K562 (cell line): Measurements from ENCODE around the gene SLC13A4. TPM values are rescaled to one million over a fixed set of nuclear protein-coding genes. Genes with fewer than 3 reads are reported as not detected.

Experiments
- BCOR ChIP-seq: fragments of 450-650 bp; IDR thresholded peaks from 2 replicates; pipeline ENCODE4 v1.6.1; 2016
- CEBPB ChIP-seq: fragments of 450-650 bp; IDR thresholded peaks from 2 replicates; pipeline ENCODE4 v1.6.1; 2016; ENCODE audit warnings: missing genetic modification characterization, missing compliant biosample characterization
- CREM ChIP-seq: IDR thresholded peaks from 2 replicates; pipeline ENCODE4 v1.6.1; 2014; ENCODE audit warnings: antibody characterized with exemption, low read depth
- CXXC5 ChIP-seq: fragments of 250-450 bp; sonication (Bioruptor Pico); IDR thresholded peaks from 2 replicates; pipeline ENCODE4 v1.8.0; 2022; ENCODE audit warnings: inconsistent platforms, mild to moderate bottlenecking, moderate library complexity
- ELF1 ChIP-seq: fragments of 200-800 bp; sonication (Bioruptor generic); IDR thresholded peaks from 2 replicates; pipeline ENCODE4 v1.6.1; 2016; ENCODE audit warnings: missing genetic modification characterization, missing compliant biosample characterization
- JUND ChIP-seq, 2 experiments: IDR thresholded peaks; 2 replicates in 1 of 2; 3 replicates in 1 of 2; pipeline ENCODE4 v1.6.1; 2011; ENCODE audit warnings: borderline replicate concordance in 2 of 2, low read depth in 2 of 2, low read length in 2 of 2, improper control_type of control experiment in 1 of 2, missing biosample characterization in 1 of 2, missing genetic modification characterization in 1 of 2, missing genetic modification reagents in 1 of 2
- KDM4B ChIP-seq, 2 experiments: fragments of 450-650 bp in 1 of 2; sonication (generic) in 1 of 2; IDR thresholded peaks; 2 replicates each; pipeline ENCODE4 v1.6.1; 2016 to 2017; ENCODE audit warnings: borderline replicate concordance in 2 of 2, antibody characterized with exemption in 1 of 2, low read depth in 1 of 2, mild to moderate bottlenecking in 1 of 2
- L3MBTL2 ChIP-seq: fragments of 450-650 bp; IDR thresholded peaks from 2 replicates; pipeline ENCODE4 v1.6.1; 2016; ENCODE audit warnings: mild to moderate bottlenecking, moderate library complexity
- MAZ ChIP-seq, 2 experiments: fragments of 450-650 bp in 1 of 2; sonication (generic) in 1 of 2; formaldehyde crosslinking; IDR thresholded peaks in 1 of 2; conservative IDR thresholded peaks in 1 of 2; 2 replicates each; pipeline versions ENCODE4 v1.4.0 to v1.5.0; 2020; ENCODE audit warnings: mild to moderate bottlenecking in 1 of 2, missing genetic modification reagents in 1 of 2
- MCM7 ChIP-seq, 2 experiments: fragments of 450-650 bp; IDR thresholded peaks; 2 replicates each; pipeline ENCODE4 v1.6.1; 2016 to 2018
- PCBP1 ChIP-seq: fragments of 200-400 bp; formaldehyde crosslinking; IDR thresholded peaks from 2 replicates; pipeline ENCODE4 v1.6.1; 2018; ENCODE audit warnings: mild to moderate bottlenecking, low read depth, low read length; ENCODE audit not compliant: poor library complexity, severe bottlenecking
- ZNF766 ChIP-seq: fragments of 200-800 bp; sonication (Bioruptor generic); conservative IDR thresholded peaks from 2 replicates; pipeline ENCODE4 v1.6.1; 2016; ENCODE audit warnings: missing genetic modification characterization, missing compliant biosample characterization
- polyA plus RNA-seq, 8 experiments: library from polyadenylated mRNA; depleted of rRNA in 4 of 8; stranded (reverse) in 5 of 8; unstranded in 3 of 8; fragments of >200 nt; fragmentation: Nextera tagmentation in 2 of 8; fragmentation: Illumina TruSeq in 1 of 8; extraction: Ambion mirVana in 2 of 8; extraction: Trizol in 1 of 8; gene quantifications; 2 replicates each; pipeline versions ENCODE4 v1.2.1 to v1.2.3, GENCODE V29; 2011 to 2014; ENCODE audit warnings: inconsistent platforms in 1 of 8, missing spikeins in 1 of 8
- total RNA-seq, 7 experiments: library from RNA; depleted of rRNA in 6 of 7; stranded (reverse); fragments of >200 nt in 6 of 7; fragmentation: Illumina TruSeq in 2 of 7; extraction: Trizol in 2 of 7; gene quantifications; 2 replicates each; pipeline versions ENCODE4 v1.2.1 to v1.2.3, GENCODE V29; 2011 to 2021; ENCODE audit warnings: low replicate concordance in 1 of 7
- TF ChIP-seq, protein P1 (sequence below): sonication (generic); formaldehyde crosslinking; IDR thresholded peaks from 2 replicates; pipeline ENCODE4 v1.8.0; 2022; ENCODE audit warnings: missing genetic modification reagents, mild to moderate bottlenecking, borderline replicate concordance
- TF ChIP-seq, protein P2 (sequence below): conservative IDR thresholded peaks from 2 replicates; pipeline ENCODE4 v1.6.1; 2011; ENCODE audit warnings: low read depth, mild to moderate bottlenecking, low read length; ENCODE audit not compliant: control insufficient read depth
- TF ChIP-seq, protein P3 (sequence below): fragments of 250-450 bp; sonication (Bioruptor Pico); IDR thresholded peaks from 2 replicates; pipeline ENCODE4 v1.5.0; 2020; ENCODE audit warnings: mild to moderate bottlenecking
- TF ChIP-seq, protein P4 (sequence below), 2 experiments: IDR thresholded peaks; 2 replicates each; pipeline ENCODE4 v1.6.1; 2011; ENCODE audit warnings: borderline replicate concordance in 1 of 2, control low read depth in 1 of 2, low read depth in 1 of 2, low read length in 1 of 2, mild to moderate bottlenecking in 1 of 2, mixed read lengths in 1 of 2, moderate library complexity in 1 of 2; ENCODE audit not compliant: insufficient read depth in 1 of 2, insufficient read length in 1 of 2, poor library complexity in 1 of 2, severe bottlenecking in 1 of 2; ENCODE audit errors: extremely low read depth in 1 of 2

SLC13A4 gene
- total and polyA plus RNA-seq, 9 of the 15 experiments (the other 6 are each of a cell fraction or from before 2014, with no cell fraction given) = 0.11 to 1.0 (median 0.36) TPM

DNA sequence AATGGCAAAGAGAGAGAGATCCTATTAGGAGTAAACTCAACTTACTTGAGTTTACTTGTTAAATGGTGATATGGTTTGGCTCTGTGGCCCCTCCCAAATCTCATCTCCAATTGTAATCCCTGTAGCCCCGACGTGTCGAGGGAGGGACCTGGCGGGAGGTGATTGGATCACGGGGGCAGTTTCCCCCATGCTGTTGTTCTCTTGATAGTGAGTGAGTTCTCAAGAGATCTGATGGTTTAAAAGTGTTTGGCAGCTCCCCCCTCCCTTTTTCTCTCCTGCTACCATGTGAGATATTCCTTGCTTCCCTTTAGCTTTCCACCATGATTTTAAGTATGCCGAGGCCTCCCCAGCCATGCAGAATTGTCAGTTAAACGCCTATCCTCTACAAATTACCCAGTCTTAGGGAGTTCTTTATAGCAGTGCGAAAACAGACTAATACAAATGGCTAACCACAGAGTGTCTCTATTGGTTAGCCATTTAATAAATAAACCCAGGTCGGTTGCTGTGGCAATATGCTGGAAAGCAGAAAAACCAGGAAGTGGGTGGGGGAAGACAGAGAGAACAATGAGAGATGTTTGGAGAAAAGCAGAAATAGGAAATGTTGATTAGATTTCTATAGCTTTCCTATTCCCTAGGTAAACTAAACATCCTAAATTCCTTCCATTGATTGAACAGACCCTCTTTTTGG lies 68.7 kb downstream of the SLC13A4 start (continued):
- TF ChIP-seq ZNF766 (CRISPR knock-in tag) = peak; percentile 66; the same call in 1 of the 2 replicates
- TF ChIP-seq, protein P1, sequence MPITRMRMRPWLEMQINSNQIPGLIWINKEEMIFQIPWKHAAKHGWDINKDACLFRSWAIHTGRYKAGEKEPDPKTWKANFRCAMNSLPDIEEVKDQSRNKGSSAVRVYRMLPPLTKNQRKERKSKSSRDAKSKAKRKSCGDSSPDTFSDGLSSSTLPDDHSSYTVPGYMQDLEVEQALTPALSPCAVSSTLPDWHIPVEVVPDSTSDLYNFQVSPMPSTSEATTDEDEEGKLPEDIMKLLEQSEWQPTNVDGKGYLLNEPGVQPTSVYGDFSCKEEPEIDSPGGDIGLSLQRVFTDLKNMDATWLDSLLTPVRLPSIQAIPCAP (CRISPR knock-in tag) = no peak
- TF ChIP-seq PCBP1 = no peak
- TF ChIP-seq BCOR = no peak
- no peak for TF ChIP-seq CEBPB
- TF ChIP-seq, protein P2, sequence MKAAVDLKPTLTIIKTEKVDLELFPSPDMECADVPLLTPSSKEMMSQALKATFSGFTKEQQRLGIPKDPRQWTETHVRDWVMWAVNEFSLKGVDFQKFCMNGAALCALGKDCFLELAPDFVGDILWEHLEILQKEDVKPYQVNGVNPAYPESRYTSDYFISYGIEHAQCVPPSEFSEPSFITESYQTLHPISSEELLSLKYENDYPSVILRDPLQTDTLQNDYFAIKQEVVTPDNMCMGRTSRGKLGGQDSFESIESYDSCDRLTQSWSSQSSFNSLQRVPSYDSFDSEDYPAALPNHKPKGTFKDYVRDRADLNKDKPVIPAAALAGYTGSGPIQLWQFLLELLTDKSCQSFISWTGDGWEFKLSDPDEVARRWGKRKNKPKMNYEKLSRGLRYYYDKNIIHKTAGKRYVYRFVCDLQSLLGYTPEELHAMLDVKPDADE = no peak
- no peak for TF ChIP-seq KDM4B (IDR thresholded peaks at IDR 0.05; ENCODE audit: borderline replicate concordance in 2 of 2, low read depth in 1 of 2)
- peak; percentile 58; the same call in 1 of the 2 replicates for TF ChIP-seq L3MBTL2
- peak; percentile 20; the same call in 1 of the 2 replicates for TF ChIP-seq CXXC5 (CRISPR knock-in tag)
- TF ChIP-seq MAZ (CRISPR knock-in tag; conservative IDR thresholded peaks at IDR 0.05 in 1 of 2, IDR thresholded peaks at IDR 0.05 in 1 of 2) = peak in 1 of 2 experiments; percentile 22; a peak in 1 of 4 replicates
- TF ChIP-seq, protein P3, sequence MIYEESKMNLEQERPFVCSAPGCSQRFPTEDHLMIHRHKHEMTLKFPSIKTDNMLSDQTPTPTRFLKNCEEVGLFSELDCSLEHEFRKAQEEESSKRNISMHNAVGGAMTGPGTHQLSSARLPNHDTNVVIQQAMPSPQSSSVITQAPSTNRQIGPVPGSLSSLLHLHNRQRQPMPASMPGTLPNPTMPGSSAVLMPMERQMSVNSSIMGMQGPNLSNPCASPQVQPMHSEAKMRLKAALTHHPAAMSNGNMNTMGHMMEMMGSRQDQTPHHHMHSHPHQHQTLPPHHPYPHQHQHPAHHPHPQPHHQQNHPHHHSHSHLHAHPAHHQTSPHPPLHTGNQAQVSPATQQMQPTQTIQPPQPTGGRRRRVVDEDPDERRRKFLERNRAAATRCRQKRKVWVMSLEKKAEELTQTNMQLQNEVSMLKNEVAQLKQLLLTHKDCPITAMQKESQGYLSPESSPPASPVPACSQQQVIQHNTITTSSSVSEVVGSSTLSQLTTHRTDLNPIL (CRISPR knock-in tag) = no peak
- TF ChIP-seq JUND (IDR thresholded peaks at IDR 0.05; ENCODE audit: borderline replicate concordance, low read depth, low read length) = no peak
- TF ChIP-seq JUND (tag; IDR thresholded peaks at IDR 0.05; ENCODE audit: borderline replicate concordance, low read depth, low read length) = peak; percentile 8; the same call in 1 of the 3 replicates
- no peak for TF ChIP-seq MCM7 (IDR thresholded peaks at IDR 0.05)
- TF ChIP-seq, protein P4, sequence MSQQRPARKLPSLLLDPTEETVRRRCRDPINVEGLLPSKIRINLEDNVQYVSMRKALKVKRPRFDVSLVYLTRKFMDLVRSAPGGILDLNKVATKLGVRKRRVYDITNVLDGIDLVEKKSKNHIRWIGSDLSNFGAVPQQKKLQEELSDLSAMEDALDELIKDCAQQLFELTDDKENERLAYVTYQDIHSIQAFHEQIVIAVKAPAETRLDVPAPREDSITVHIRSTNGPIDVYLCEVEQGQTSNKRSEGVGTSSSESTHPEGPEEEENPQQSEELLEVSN (IDR thresholded peaks at IDR 0.05; ENCODE audit: borderline replicate concordance in 1 of 2, extremely low read depth in 1 of 2, insufficient read depth in 1 of 2, insufficient read length in 1 of 2, low read depth in 1 of 2, low read length in 1 of 2, poor library complexity in 1 of 2, severe bottlenecking in 1 of 2) = peak in 1 of 2 experiments; percentile 13
- peak; percentile 77 for TF ChIP-seq ELF1 (tag)
- 0 out of 2 replicates have a peak, but pooled peaks have one; percentile 7 for TF ChIP-seq CREM
